Stimulated activated CD8-positive, alpha-beta memory T cell treated with anti-CD3 and anti-CD28 coated beads, Interleukin-12 subunit alpha, Interleukin-12 subunit beta, amount 100 ng/mL, for 24 hours (primary cell): Measurements from ENCODE around the gene MAGI1.

ENCODE experiments used
- DNase-seq: peaks from one replicate; pipeline ENCODE4 v3.0.0-alpha.2; 2020; ENCODE audit errors: extremely low read depth

The MAGI1 gene

DNA sequence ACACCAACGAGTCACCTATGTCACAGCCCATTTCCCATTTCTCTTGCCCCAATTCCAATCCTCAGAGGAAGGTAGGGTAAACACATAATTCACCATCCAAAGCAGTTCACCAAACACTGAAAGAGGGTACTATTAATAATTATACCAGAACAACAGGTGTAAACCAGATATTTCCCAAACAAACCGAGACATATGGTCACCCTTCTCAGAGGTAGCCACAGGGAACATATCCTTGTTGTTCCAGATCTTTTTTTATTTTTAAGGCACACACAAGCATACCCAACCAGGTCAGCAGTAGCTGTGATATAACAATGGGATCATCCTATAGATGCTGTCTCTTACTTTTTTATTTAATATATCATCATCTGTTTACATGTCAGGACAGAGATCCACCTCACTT, 24.7 kb downstream of the MAGI1 start:
- DNase-seq = no peak

- DNase-seq = no peak
These were observed 26.0 kb downstream of the MAGI1 start for GRCh38 chr3:66012711-66013110.

GRCh38 chr3:66010739-66011655, 27.7 kb downstream of the MAGI1 start:
- DNase-seq = no peak

GRCh38 chr3:66010348-66010738, 28.4 kb downstream of the MAGI1 start:
- no peak for DNase-seq

DNA sequence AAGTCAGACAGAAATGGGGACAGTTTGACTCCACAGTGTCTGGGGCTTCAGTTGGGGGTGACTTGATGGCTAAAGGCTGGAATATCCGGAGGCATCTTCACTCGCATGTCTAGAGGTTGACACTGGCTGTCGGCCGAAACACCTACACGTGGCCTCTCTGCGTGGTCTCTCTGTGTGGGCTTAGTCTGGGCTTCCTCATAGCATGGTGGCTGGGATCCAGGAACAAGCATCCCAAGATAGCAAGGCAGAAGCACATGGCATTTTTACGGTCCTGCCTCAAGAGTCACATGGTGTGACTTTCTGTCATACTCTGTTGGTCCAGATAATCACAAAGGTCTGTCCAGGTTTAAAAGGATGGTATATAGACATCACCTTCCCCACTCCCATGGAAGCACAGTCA, 34.5 kb downstream of the MAGI1 start:
- DNase-seq = no peak

DNA sequence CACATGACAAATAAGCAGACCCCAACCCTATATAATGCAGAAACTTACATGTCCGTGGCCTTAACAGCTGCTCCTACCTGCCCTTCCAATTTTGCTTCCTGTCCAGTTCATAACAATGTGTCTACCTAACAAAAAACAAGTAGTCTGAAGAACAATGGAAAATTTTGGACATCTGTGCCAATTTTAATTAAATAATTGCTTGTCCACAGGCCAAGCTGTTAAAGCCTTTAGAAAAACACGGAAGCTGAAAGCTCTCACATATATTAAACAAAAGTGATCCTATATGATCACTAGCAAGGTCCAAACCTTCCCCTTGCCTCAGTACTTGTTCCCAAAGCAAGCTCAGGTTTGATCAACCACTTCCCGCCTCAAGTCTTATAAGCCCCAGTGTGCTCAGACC, 37.1 kb downstream of the MAGI1 start:
- DNase-seq = no peak

DNA sequence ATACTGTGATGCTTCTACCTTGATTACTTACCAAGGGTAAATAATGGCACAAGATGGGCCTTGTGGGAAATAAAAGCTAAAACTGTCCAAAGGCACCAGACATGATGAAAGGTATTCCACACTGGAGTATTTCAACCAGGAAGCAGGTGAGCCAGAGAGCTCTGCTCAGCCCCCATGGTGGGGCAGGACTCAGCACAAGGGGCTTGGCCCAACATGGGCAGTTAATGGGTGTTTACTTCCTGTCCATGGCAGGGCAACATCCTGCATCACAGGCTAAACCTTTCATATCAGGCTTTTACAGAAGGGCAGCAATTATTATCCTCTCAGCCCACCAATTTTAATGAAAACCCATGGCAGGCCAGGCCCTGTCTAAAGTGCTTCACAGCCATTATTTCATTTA, 38.2 kb downstream of the MAGI1 start:
- no peak for DNase-seq

DNA sequence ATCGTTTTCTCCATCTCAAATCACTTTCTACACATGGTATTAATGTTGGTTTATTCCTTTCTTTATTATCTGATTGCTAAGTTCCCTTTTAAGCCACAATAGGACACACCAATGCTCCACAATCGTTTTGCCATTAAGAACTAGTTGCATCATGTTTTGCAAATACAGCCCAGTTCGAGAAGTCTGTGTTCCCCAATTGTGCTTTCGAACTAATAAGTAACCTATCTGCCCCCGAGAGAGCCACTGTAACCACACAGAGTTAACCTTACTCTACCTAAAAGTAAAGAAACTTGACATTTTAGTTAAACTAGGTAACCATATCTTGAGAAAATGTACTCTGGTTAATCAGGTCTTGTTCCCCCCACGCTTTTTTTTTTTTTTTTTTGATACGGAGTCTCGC, 39.1 kb downstream of the MAGI1 start:
- no peak for DNase-seq

DNA sequence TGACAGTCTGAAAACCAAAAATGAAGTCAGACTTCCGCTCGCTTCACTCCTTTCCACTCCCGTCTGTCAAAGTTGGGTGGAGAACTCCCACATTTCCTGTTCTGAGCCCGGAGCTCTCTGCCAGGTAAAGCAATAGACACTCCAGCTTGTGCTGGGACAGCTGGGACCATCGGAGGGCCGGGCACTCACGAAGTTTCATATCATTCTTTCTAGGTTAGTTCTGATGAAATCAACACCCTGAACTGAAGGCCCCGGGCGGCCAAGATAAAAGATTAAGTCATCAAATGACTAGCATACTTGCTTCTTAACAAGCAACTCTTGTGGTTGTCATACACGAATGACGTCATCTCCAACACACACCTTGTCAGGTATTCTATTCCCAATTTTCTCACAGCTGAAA, 42.1 kb downstream of the MAGI1 start:
- no peak for DNase-seq

GRCh38 chr3:65995515-65995914, 43.2 kb downstream of the MAGI1 start:
- DNase-seq = no peak

DNA sequence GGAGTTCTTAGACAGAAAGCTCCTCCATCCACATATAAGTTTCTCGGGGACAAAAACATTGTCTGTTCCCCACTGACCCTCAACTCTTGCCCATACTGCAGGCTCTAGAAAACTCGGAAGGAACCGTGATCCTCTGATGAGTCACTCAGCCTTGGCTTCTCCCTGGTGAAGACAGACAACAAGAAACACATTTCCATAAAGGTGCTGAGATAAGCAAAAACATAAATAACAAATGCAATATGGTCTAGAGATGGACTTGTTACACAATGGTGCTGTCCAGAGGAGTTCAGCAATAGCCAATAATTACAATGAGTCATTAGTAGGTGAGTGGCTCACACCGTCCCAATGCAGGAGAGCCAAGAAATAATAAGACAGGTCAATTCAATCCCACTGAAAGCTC, 43.7 kb downstream of the MAGI1 start:
- DNase-seq = no peak

GRCh38 chr3:65993134-65993900, 45.4 kb downstream of the MAGI1 start:
- no peak for DNase-seq

GRCh38 chr3:65992106-65992505, 46.6 kb downstream of the MAGI1 start:
- no peak for DNase-seq

- DNase-seq = no peak
These were observed 50.1 kb downstream of the MAGI1 start for GRCh38 chr3:65988411-65989180.

DNA sequence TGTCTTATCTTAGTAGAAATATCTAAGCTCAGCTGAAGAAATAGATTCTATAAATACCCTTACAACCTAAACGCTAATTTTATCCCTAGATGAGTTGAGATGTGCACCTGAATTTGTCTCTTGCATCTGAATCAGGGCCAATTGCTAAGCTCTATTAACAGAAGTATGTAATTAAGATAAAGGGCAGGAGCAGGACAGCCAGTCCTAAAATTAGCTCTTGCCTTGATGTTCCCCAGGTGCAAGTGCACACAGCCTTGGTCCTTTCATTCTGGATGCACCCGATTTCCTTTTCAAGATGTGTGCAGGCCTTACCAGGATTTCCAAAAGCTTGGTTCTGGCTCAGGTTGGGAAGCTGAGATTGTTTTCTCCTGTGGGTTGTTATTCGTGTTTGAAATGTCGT, 52.4 kb downstream of the MAGI1 start:
- no peak for DNase-seq

DNA sequence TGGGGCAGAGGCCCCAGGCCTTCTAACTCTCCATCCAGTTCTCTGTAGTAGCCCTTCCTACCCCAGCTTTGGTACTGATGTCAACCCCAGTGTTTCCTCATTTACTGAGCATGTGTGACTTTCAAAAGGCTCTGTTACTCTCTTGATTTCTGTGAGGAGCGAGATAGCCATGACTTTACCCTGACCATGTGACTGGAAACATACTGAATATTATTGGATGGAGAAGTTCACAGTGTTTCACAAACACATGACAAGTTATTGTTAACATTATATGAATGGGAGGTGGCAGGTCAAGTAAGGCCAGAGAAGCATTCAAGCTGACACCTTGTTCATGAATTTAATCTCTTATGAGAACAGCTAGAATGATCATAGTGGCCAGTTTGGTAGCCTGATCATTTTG, 53.7 kb downstream of the MAGI1 start:
- DNase-seq = no peak

DNA sequence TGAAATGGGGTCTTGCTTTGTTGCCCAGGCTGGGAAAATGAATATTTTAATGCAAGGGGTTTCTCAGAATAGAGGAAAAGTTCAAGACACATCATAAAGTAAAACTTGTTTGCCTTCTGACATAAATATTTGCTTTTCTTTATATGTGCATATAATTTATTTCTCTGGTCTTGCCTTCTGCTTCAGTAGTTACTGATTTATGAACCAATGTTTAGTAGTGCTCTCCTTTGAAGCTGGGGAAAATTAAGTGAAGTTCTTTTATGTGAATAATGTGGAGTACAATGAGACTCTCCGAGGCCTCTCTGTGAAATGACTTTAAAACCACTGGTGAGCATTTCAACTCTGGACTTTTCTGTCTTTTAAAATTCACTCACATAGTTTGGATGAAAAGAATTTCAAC, 55.6 kb downstream of the MAGI1 start:
- no peak for DNase-seq

GRCh38 chr3:65979731-65980130, 59.0 kb downstream of the MAGI1 start:
- DNase-seq = no peak

- no peak for DNase-seq
These were observed 59.6 kb downstream of the MAGI1 start for GRCh38 chr3:65979162-65979561.

DNA sequence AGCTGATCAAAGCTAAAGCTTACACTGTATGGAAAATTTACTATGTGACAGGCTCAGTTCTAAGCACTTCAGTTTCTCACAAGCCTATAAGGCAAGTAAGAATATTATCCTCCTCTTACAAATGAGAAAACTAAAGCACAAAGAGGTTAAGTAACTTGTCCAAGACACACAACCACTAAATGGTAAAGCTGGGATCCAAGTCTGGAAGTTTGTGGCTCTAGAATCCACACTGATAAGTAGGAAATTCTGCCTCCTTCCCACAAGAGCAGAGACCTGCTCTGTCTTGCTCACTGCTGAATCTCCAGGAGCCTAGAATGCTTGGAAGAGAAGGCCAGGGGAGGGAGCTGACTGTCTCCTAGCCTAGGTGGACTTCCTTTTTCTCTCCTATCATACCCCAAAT, 60.6 kb downstream of the MAGI1 start:
- DNase-seq = no peak

DNA sequence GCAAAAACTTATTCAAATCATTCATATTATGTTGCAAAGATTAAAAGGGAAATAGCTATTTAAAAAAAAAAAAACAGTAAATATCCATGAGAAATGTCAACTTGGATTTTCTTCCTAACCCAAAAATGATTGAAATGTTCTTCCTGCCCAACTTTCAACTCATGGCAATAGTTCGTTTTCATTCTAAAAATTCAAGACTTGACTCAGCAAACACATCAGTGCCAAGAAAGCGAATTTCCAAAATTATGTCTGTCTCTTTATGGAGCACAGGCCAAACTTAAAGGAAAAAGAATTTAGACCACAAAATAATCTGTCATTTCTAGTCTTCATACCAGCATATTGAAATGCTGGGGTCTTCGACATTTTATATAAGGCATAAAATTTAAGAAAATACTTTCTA, 63.7 kb downstream of the MAGI1 start:
- DNase-seq = no peak

- no peak for DNase-seq
These were observed 64.2 kb downstream of the MAGI1 start for GRCh38 chr3:65974509-65974908.
